ENCODE results near the gene AP2A1. TPM values are rescaled to one million over a fixed set of nuclear protein-coding genes. Genes with fewer than 3 reads are reported as not detected.

The AP2A1 gene
- total and polyA plus RNA-seq, 2 experiments from 2014 or later = 64.9 to 124 TPM

DNA sequence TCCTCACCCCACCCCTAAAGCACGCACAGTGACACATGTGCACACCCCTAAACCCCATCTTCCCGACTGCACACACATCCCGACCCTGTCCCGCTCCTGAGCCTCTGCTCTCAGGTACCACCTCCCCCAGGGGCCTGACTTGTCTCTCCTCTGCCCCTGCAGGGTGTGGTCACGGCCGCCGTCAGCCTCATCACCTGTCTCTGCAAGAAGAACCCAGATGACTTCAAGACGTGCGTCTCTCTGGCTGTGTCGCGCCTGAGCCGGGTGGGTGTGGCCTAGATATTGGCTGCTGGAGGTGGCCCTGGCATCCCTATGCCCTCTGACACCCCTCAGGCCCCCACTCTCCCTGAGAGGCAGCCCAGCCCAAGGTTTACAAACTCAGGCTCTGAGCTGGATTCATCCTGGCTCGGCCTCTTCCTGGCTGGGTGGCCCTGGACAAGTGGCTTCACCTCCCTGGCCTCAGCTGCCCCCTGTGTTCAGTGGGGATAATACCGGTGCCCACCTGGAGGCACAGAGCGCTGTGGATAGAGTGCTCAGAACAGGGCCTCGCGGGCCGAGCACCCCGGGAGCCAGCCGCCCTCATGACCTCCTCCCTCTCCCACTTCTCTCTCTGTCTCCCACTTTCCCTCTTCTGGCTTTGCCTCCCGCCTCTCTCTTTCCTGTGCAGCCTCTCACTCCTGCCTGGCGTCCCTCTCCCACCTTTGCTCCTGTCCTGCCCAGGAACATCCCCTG is 26.2 kb downstream of the AP2A1 start:
- H3K27me3 ChIP-seq (replicated peaks; ENCODE audit: insufficient read depth) = no peaks in the 10 kb centered on the region
- in situ Hi-C loops (cut with MboI) = no loop called here
- H2AFZ ChIP-seq = no peak overlapping the region
- no peak overlapping the region for H3K4me2 ChIP-seq (ENCODE audit: unreplicated experiment)
- no peaks in the 10 kb centered on the region for H4K20me1 ChIP-seq (ENCODE audit: insufficient read depth)
- 87 to 90% methylated on average over 20 to 22 of the region's 22 CpGs for whole genome bisulfite sequencing, 2 experiments (ENCODE audit: low coverage in 1 of 2, low lambda C conversion rate in 2 of 2, missing lambda C conversion rate in 2 of 2)
- peaks cover 33% of the 10 kb centered on the region for H3K79me2 ChIP-seq (ENCODE audit: insufficient read depth)
- no peak overlapping the region for H3K27ac ChIP-seq
- no peak for TF ChIP-seq EZH2 (IDR thresholded peaks at IDR 0.05; ENCODE audit: insufficient read depth, poor library complexity, severe bottlenecking)
- TF ChIP-seq EZH2phosphoT487 (IDR thresholded peaks at IDR 0.05; ENCODE audit: insufficient read depth, low read depth) = no peak
- DNase-seq = no peak
- H3K9me2 ChIP-seq (ENCODE audit: insufficient read depth) = no peaks in the 10 kb centered on the region
- H3K9ac ChIP-seq = no peak overlapping the region
- H3K9me3 ChIP-seq (ENCODE audit: low read depth) = no peaks in the 10 kb centered on the region
- no peaks in the 10 kb centered on the region for H3F3A ChIP-seq (ENCODE audit: insufficient read depth)
- no peak overlapping the region for H3K4me3 ChIP-seq
- H3K4me1 ChIP-seq (ENCODE audit: insufficient read depth) = no peaks in the 10 kb centered on the region; the same call in 1 of the 2 replicates
- peaks cover 18% of the 10 kb centered on the region; the same call in 1 of the 2 replicates for H3K36me3 ChIP-seq (ENCODE audit: low read depth)

GRCh38 chr19:49793561-49793840 is 26.7 kb downstream of the AP2A1 start:
- H3F3A ChIP-seq (ENCODE audit: insufficient read depth) = no peaks in the 10 kb centered on the region
- H3K4me2 ChIP-seq (ENCODE audit: unreplicated experiment) = no peak overlapping the region
- peaks cover 29% of the 10 kb centered on the region for H3K79me2 ChIP-seq (ENCODE audit: insufficient read depth)
- TF ChIP-seq EZH2phosphoT487 (IDR thresholded peaks at IDR 0.05; ENCODE audit: insufficient read depth, low read depth) = no peak
- TF ChIP-seq EZH2 (IDR thresholded peaks at IDR 0.05; ENCODE audit: insufficient read depth, poor library complexity, severe bottlenecking) = no peak
- H3K9me2 ChIP-seq (ENCODE audit: insufficient read depth) = no peaks in the 10 kb centered on the region
- in situ Hi-C loops (cut with MboI) = no loop called here
- no peaks in the 10 kb centered on the region for H4K20me1 ChIP-seq (ENCODE audit: insufficient read depth)
- H3K4me1 ChIP-seq (ENCODE audit: insufficient read depth) = no peaks in the 10 kb centered on the region; the same call in 1 of the 2 replicates
- DNase-seq = peak; percentile 73
- no peak overlapping the region for H3K4me3 ChIP-seq
- H3K9me3 ChIP-seq (ENCODE audit: low read depth) = no peaks in the 10 kb centered on the region
- H3K9ac ChIP-seq = no peak overlapping the region
- no peak overlapping the region for H3K27ac ChIP-seq
- H3K36me3 ChIP-seq (ENCODE audit: low read depth) = peaks cover 18% of the 10 kb centered on the region; the same call in 1 of the 2 replicates
- H3K27me3 ChIP-seq (replicated peaks; ENCODE audit: insufficient read depth) = no peaks in the 10 kb centered on the region
- 60 to 64% methylated on average over 6 of the region's 6 CpGs for WGBS, 2 experiments (ENCODE audit: low coverage in 1 of 2, low lambda C conversion rate in 2 of 2, missing lambda C conversion rate in 2 of 2)
- no peak overlapping the region for H2AFZ ChIP-seq

GRCh38 chr19:49795615-49796014 is 28.8 kb downstream of the AP2A1 start:
- Histone ChIP-seq H3K9me3 (ENCODE audit: low read depth) (no peaks in the 10 kb centered on the region), H3F3A (ENCODE audit: insufficient read depth) (no peaks in the 10 kb centered on the region), H4K20me1 (ENCODE audit: insufficient read depth) (no peaks in the 10 kb centered on the region), H3K9ac (no peak overlapping the region), H3K4me3 (no peak overlapping the region), H3K27ac (no peak overlapping the region), H3K79me2 (ENCODE audit: insufficient read depth) (peaks cover 9% of the 10 kb centered on the region), H3K9me2 (ENCODE audit: insufficient read depth) (no peaks in the 10 kb centered on the region), H3K36me3 (ENCODE audit: low read depth) (peaks cover 18% of the 10 kb centered on the region; the same call in 1 of the 2 replicates), H3K27me3 (replicated peaks; ENCODE audit: insufficient read depth) (no peaks in the 10 kb centered on the region), H3K4me1 (ENCODE audit: insufficient read depth) (no peaks in the 10 kb centered on the region; the same call in 1 of the 2 replicates), H3K4me2 (ENCODE audit: unreplicated experiment) (no peak overlapping the region), H2AFZ (no peak overlapping the region)
- in situ Hi-C loops (cut with MboI) = no loop called here
- DNase-seq = no peak
- 91 to 94% methylated on average over 19 to 20 of the region's 20 CpGs for WGBS, 2 experiments (ENCODE audit: low coverage in 1 of 2, low lambda C conversion rate in 2 of 2, missing lambda C conversion rate in 2 of 2)
- TF ChIP-seq EZH2 (IDR thresholded peaks at IDR 0.05; ENCODE audit: insufficient read depth, poor library complexity, severe bottlenecking) (no peak), EZH2phosphoT487 (IDR thresholded peaks at IDR 0.05; ENCODE audit: insufficient read depth, low read depth) (no peak)

- no peaks in the 10 kb centered on the region for H3K27me3 ChIP-seq (replicated peaks; ENCODE audit: insufficient read depth)
- no peaks in the 10 kb centered on the region for H3K9me2 ChIP-seq (ENCODE audit: insufficient read depth)
- in situ Hi-C loops (cut with MboI) = no loop called here
- no peaks in the 10 kb centered on the region for H3K79me2 ChIP-seq (ENCODE audit: insufficient read depth)
- no peaks in the 10 kb centered on the region for H4K20me1 ChIP-seq (ENCODE audit: insufficient read depth)
- no peak overlapping the region for H3K9ac ChIP-seq
- H3F3A ChIP-seq (ENCODE audit: insufficient read depth) = no peaks in the 10 kb centered on the region
- no peaks in the 10 kb centered on the region for H3K9me3 ChIP-seq (ENCODE audit: low read depth)
- 94 to 96% methylated on average over 11 of the region's 11 CpGs for WGBS, 2 experiments (ENCODE audit: low coverage in 1 of 2, low lambda C conversion rate in 2 of 2, missing lambda C conversion rate in 2 of 2)
- H3K27ac ChIP-seq = no peak overlapping the region
- no peak for DNase-seq
- no peak overlapping the region for H3K4me2 ChIP-seq (ENCODE audit: unreplicated experiment)
- H2AFZ ChIP-seq = no peak overlapping the region
- TF ChIP-seq EZH2 (IDR thresholded peaks at IDR 0.05; ENCODE audit: insufficient read depth, poor library complexity, severe bottlenecking) = no peak
- no peak for TF ChIP-seq EZH2phosphoT487 (IDR thresholded peaks at IDR 0.05; ENCODE audit: insufficient read depth, low read depth)
- no peak overlapping the region for H3K4me3 ChIP-seq
- H3K4me1 ChIP-seq (ENCODE audit: insufficient read depth) = no peaks in the 10 kb centered on the region
- peaks cover 19% of the 10 kb centered on the region; the same call in 1 of the 2 replicates for H3K36me3 ChIP-seq (ENCODE audit: low read depth)
Measured at GRCh38 chr19:49798574-49798973, 31.8 kb downstream of the AP2A1 start.
